HG03060 (cell line): ENCODE data around the gene RFX3.

Experiments
- ATAC-seq: cut with Tn5 transposase; IDR thresholded peaks from one replicate; pipeline ENCODE4 v1.9.1; 2021; ENCODE audit warnings: low read depth, moderate number of reproducible peaks; ENCODE audit not compliant: unreplicated experiment

Gene RFX3

GRCh38 chr9:3177146-3177761 is 348.5 kb downstream of the RFX3 start:
- no peak for ATAC-seq

GRCh38 chr9:3173374-3173773 is 352.4 kb downstream of the RFX3 start:
- ATAC-seq, result no peak

GRCh38 chr9:3170819-3171218 is 355.0 kb downstream of the RFX3 start:
- ATAC-seq, result no peak
